Mucosa of gallbladder (tissue), 1 donor: Measurements from ENCODE around the gene RANBP10. TPM values are rescaled to one million over a fixed set of nuclear protein-coding genes. Genes with fewer than 3 reads are reported as not detected.

Experiments used
- DNase-seq: peaks from one replicate; pipeline ENCODE4 v3.0.0-alpha.2; 2020; ENCODE audit warnings: low spot score
- total RNA-seq: library from RNA; stranded (reverse); gene quantifications from one replicate; pipeline ENCODE4 v1.2.1, GENCODE V29; 2021
- donor health status: DM: no; HTN: no; CAD: no.

RANBP10 gene
- total RNA-seq, 1 donor from 2014 or later = 22.7 TPM

GRCh38 chr16:67677712-67678111, 128.6 kb downstream of the RANBP10 start:
- DNase-seq = no peak

GRCh38 chr16:67676939-67677338, 129.4 kb downstream of the RANBP10 start:
- no peak for DNase-seq

- no peak for DNase-seq
Observed at GRCh38 chr16:67676516-67676915, 129.8 kb downstream of the RANBP10 start.

GRCh38 chr16:67675999-67676398, 130.4 kb downstream of the RANBP10 start:
- no peak for DNase-seq

GRCh38 chr16:67675579-67675935, 130.8 kb downstream of the RANBP10 start:
- no peak for DNase-seq

GRCh38 chr16:67674851-67675578, 131.3 kb downstream of the RANBP10 start:
- DNase-seq = no peak

GRCh38 chr16:67673712-67674580, 132.4 kb downstream of the RANBP10 start:
- DNase-seq = peak; percentile 71

Other genes starting within 250 kb of the RANBP10 start
- gene CTCF, start 244.0 kb downstream of the RANBP10 start, total RNA-seq = 39.8 TPM
- 4.3 TPM for gene CARMIL2, start 161.4 kb downstream of the RANBP10 start, total RNA-seq
- gene ACD, start 146.3 kb downstream of the RANBP10 start, total RNA-seq = 25.4 TPM
- 10.4 TPM for gene PARD6A, start 145.6 kb downstream of the RANBP10 start, total RNA-seq
- 34.4 TPM for gene ENKD1, start 139.8 kb downstream of the RANBP10 start, total RNA-seq
- gene C16orf86, start 139.7 kb downstream of the RANBP10 start, total RNA-seq = 6.4 TPM
- 25.9 TPM for gene GFOD2, start 87.2 kb downstream of the RANBP10 start, total RNA-seq
- 4.1 TPM for gene TSNAXIP1, start 329 bp upstream of the RANBP10 start, total RNA-seq
- 27.2 TPM for gene THAP11, start 35.8 kb upstream of the RANBP10 start, total RNA-seq
- gene NUTF2, start 40.4 kb upstream of the RANBP10 start, total RNA-seq = 69.3 TPM
- 44.6 TPM for gene CENPT, start 41.1 kb upstream of the RANBP10 start, total RNA-seq
- gene EDC4, start 66.5 kb upstream of the RANBP10 start, total RNA-seq = 59.5 TPM
- gene NRN1L, start 78.3 kb upstream of the RANBP10 start, total RNA-seq = 1.2 TPM
- gene PSKH1, start 86.7 kb upstream of the RANBP10 start, total RNA-seq = 31.6 TPM
- gene CTRL, start 125.3 kb upstream of the RANBP10 start, total RNA-seq = 1.1 TPM
- gene PSMB10, start 130.3 kb upstream of the RANBP10 start, total RNA-seq = 68.8 TPM
- gene LCAT, start 137.6 kb upstream of the RANBP10 start, total RNA-seq = 30.3 TPM
- 76.6 TPM for gene SLC12A4, start 162.1 kb upstream of the RANBP10 start, total RNA-seq
- not detected for gene DPEP3, start 173.9 kb upstream of the RANBP10 start, total RNA-seq
- 3.4 TPM for gene DPEP2, start 192.9 kb upstream of the RANBP10 start, total RNA-seq
- not detected for gene DPEP2NB, start 209.4 kb upstream of the RANBP10 start, total RNA-seq
- gene DDX28, start 216.7 kb upstream of the RANBP10 start, total RNA-seq = 6.6 TPM
- 9.4 TPM for gene DUS2, start 216.7 kb upstream of the RANBP10 start, total RNA-seq